Measurements from ENCODE around the gene SLC15A4. TPM values are rescaled to one million over a fixed set of nuclear protein-coding genes. Genes with fewer than 3 reads are reported as not detected.

The SLC15A4 gene
- total RNA-seq, 1 experiment from 2014 or later, result 20.6 TPM

DNA sequence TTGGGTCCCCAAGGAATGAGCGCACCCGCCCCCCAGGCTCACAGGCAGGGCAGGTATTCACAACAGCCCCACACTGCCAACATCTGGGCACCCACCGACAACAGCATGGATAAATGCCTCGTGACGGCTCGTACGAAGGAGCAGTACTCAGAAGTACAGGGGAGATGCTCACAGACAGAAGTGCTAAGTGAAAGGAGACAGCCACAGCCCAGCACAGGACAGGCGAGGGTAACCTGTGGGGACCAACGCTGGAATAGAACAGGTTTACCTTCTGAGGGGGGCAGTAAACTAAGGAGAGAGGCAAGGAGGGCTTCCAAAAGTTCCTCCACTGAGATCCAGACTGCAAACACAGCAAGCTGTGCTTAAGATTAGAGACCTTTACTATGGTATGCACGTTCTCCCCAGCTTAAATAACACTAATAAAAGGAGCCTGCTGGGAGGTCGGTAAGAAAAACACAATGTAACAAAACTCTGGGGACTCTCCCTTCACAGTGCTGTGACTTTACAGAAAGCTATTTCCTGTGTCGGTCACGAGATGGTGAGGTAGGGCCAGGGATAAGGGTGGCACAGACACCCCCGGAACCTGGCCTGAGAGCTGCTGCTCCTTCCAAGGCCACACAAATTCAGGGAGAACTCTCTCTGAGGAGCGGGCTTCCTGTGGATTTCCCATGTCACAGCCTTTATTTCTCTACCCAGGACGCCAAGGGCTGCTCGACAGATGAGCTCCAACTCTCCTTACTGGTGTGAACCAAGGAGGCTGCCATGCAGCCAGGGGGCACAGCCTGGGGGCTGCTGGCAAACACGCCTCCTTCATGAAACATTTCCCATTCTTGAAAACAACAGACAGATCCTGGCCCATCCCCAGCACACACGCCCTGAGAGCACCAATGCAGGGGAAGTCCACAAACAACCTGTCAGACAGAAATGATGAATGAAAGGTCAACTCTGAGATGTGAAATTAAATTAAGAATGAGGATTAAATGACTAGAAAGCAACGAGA, 26.3 kb downstream of the SLC15A4 start:
- Histone ChIP-seq H3K27ac (ENCODE audit: low read depth, low read length) (no peak overlapping the region), H3K9me3 (ENCODE audit: control insufficient read depth in 1 of 2, insufficient read depth in 1 of 2, low read depth in 1 of 2, low read length in 2 of 2) (no peaks in the 10 kb centered on the region), H3K4me2 (ENCODE audit: low read length) (no peak overlapping the region), H3K27me3 (ENCODE audit: insufficient read depth, low read length) (no peaks in the 10 kb centered on the region), H3K4me1 (ENCODE audit: control insufficient read depth in 1 of 2, insufficient read depth in 2 of 2, low read length in 2 of 2) (no peaks in the 10 kb centered on the region), H2AFZ (ENCODE audit: low read depth, low read length, poor library complexity, severe bottlenecking) (no peak overlapping the region), H3K36me3 (ENCODE audit: control insufficient read depth in 1 of 2, insufficient read depth in 2 of 2, low read length in 2 of 2) (peaks cover 26 to 31% of the 10 kb centered on the region in 2 experiments), H3K79me2 (ENCODE audit: insufficient read depth, low read length) (peaks cover 14% of the 10 kb centered on the region; the same call in 1 of the 2 replicates), H3K9me2 (ENCODE audit: insufficient read depth) (no peaks in the 10 kb centered on the region), H3K4me3 (replicated peaks in 1 of 2; ENCODE audit: low read depth in 1 of 2, low read length in 2 of 2) (no peak overlapping the region), H3K9ac (ENCODE audit: low read length) (no peak overlapping the region), H4K20me1 (ENCODE audit: insufficient read depth) (no peaks in the 10 kb centered on the region)
- TF ChIP-seq YY1 (IDR thresholded peaks at IDR 0.05; ENCODE audit: extremely low read depth, insufficient replicate concordance, low read depth, low read length) (no peak), EZH2 (IDR thresholded peaks at IDR 0.05) (no peak), EZH2phosphoT487 (IDR thresholded peaks at IDR 0.05; ENCODE audit: borderline replicate concordance) (no peak), FOSL1 (IDR thresholded peaks at IDR 0.05; ENCODE audit: low read depth) (no peak), SIN3A (IDR thresholded peaks at IDR 0.05; ENCODE audit: low read depth) (no peak), RAD21 (IDR thresholded peaks at IDR 0.05; ENCODE audit: low read depth) (no peak), ZNF274 (IDR thresholded peaks at IDR 0.05; ENCODE audit: low read depth, low read length) (no peak), CEBPB (IDR thresholded peaks at IDR 0.05; ENCODE audit: low read depth) (no peak), SP1 (IDR thresholded peaks at IDR 0.05; ENCODE audit: low read depth) (no peak), EGR1 (IDR thresholded peaks at IDR 0.05; ENCODE audit: low read depth) (no peak)
- TF ChIP-seq, protein P1, sequence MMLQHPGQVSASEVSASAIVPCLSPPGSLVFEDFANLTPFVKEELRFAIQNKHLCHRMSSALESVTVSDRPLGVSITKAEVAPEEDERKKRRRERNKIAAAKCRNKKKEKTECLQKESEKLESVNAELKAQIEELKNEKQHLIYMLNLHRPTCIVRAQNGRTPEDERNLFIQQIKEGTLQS (IDR thresholded peaks at IDR 0.05), result no peak
- TF ChIP-seq, protein P2, sequence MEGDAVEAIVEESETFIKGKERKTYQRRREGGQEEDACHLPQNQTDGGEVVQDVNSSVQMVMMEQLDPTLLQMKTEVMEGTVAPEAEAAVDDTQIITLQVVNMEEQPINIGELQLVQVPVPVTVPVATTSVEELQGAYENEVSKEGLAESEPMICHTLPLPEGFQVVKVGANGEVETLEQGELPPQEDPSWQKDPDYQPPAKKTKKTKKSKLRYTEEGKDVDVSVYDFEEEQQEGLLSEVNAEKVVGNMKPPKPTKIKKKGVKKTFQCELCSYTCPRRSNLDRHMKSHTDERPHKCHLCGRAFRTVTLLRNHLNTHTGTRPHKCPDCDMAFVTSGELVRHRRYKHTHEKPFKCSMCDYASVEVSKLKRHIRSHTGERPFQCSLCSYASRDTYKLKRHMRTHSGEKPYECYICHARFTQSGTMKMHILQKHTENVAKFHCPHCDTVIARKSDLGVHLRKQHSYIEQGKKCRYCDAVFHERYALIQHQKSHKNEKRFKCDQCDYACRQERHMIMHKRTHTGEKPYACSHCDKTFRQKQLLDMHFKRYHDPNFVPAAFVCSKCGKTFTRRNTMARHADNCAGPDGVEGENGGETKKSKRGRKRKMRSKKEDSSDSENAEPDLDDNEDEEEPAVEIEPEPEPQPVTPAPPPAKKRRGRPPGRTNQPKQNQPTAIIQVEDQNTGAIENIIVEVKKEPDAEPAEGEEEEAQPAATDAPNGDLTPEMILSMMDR (IDR thresholded peaks at IDR 0.05 in 2 of 3, conservative IDR thresholded peaks at IDR 0.05 in 1 of 3; ENCODE audit: borderline replicate concordance in 1 of 3, insufficient read depth in 1 of 3, low read depth in 2 of 3, low read length in 2 of 3), result no peak
- TF ChIP-seq, protein P3, sequence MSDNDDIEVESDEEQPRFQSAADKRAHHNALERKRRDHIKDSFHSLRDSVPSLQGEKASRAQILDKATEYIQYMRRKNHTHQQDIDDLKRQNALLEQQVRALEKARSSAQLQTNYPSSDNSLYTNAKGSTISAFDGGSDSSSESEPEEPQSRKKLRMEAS (IDR thresholded peaks at IDR 0.05), result no peak
- RAD21 ChIA-PET (ENCODE audit: low non-redundant PET in 1 of 2, low total read pairs in 2 of 2, uncharacterized antibody in 2 of 2, unreplicated experiment in 2 of 2), result no interaction called here
- intact Hi-C loops (cut with micrococcal nuclease), result no loop called here
- DNase-seq (ENCODE audit: low read depth, low spot score) (no peak), ATAC-seq (no peak)
- BruUV-seq (replicated peaks), result no TSS peak
- CTCF ChIA-PET, result no interaction called here
- POLR2A ChIA-PET, result no interaction called here
